HG03354 (cell line): ENCODE results near the gene BTNL8.

Experiments used
- ATAC-seq: cut with Tn5 transposase; IDR thresholded peaks from one replicate; pipeline ENCODE4 v1.9.1; 2021; ENCODE audit warnings: mild to moderate bottlenecking; ENCODE audit not compliant: unreplicated experiment, poor library complexity, severe bottlenecking

The BTNL8 gene

GRCh38 chr5:180935203-180935602 is 36.2 kb downstream of the BTNL8 start:
- ATAC-seq, result no peak

- no peak for ATAC-seq
These were observed 39.3 kb downstream of the BTNL8 start for GRCh38 chr5:180938294-180938693.

DNA sequence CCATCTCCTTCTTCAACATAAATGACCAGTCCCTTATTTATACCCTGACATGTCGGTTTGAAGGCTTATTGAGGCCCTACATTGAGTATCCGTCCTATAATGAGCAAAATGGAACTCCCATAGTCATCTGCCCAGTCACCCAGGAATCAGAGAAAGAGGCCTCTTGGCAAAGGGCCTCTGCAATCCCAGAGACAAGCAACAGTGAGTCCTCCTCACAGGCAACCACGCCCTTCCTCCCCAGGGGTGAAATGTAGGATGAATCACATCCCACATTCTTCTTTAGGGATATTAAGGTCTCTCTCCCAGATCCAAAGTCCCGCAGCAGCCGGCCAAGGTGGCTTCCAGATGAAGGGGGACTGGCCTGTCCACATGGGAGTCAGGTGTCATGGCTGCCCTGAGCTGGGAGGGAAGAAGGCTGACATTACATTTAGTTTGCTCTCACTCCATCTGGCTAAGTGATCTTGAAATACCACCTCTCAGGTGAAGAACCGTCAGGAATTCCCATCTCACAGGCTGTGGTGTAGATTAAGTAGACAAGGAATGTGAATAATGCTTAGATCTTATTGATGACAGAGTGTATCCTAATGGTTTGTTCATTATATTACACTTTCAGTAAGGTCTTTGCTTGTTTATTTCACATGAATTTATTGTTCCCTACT is 51.5 kb downstream of the BTNL8 start:
- ATAC-seq, result no peak

GRCh38 chr5:180959661-180960060 is 60.7 kb downstream of the BTNL8 start:
- no peak for ATAC-seq

DNA sequence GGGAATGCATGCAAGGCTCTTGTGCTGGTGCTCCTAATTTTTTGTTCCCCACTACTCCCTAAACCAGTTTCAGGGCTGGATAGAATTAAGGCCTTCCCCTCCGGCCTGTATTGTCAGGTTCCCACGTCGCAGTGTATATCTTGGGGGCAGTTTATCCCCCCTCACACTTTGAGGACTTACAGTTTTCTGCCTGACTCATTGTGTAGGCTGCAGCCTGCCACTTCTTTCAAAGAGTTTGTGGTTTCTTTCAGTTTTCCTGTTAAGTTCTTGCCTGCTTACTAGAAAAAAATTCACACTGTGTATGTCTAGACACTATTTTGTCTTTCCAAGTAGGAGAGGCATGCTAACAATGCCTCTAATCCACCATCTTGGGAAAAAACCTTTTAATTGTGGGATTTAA is 61.2 kb downstream of the BTNL8 start:
- ATAC-seq, result no peak

DNA sequence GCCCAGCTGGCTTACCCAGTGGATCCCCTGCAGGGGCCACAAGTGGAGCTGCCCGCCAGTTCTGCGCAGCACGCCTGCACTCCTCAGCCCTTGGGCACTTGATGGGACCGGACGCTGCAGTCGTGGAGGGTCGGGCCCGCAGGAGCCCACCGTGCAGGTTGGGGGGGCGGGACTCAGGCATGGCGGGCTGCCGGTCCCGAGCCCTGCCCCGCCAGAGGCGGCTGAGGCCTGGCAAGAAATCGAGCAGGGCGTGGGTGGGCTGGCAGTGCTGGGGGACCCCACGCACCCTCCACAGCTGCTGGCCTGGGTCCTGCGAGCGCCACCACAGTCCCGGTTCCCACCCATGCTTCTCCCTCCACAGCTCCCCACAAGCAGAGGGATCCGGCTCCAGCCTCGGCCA is 70.4 kb downstream of the BTNL8 start:
- ATAC-seq, result no peak

DNA sequence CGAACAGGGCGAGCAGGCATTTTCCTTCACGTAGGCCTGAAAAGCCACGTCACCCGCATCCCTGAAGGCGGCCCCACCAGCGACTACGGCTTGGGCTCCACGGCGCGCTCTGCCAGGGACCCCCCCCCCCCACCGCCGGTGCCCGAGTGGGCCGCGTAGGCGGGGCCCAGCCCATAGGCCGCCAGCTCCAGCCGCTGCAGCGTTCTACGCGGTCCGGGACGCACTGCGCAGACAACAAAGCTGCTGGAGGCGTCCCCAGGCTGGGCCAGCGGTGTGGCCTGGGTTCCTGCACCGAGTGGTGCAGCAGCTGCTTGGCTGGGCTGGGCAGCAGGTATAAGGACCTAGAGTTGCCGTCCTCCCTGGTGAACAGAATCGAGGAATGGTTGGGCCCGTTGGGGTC is 71.4 kb downstream of the BTNL8 start:
- no peak for ATAC-seq

DNA sequence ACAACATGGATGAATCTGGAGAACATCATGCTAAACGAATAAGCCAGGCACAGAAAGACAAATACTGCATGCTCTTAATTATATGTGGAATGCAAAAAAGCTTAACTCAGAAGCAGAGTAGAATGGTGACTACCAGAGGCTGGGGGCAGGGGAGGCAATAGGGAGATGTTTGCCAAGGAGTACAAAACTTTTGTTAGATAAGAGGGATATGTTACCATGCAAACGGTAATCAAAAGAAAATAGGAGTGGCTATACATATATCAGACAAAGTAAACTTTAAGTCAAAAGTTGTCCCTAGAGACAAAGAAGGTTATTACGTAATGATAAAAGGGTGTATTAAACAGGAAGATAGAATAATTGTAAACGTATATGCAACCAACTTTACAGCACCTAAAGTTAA is 71.9 kb downstream of the BTNL8 start:
- no peak for ATAC-seq

GRCh38 chr5:180974612-180975315 is 75.8 kb downstream of the BTNL8 start:
- ATAC-seq, result peak; percentile 27

GRCh38 chr5:180975338-180975737 is 76.4 kb downstream of the BTNL8 start:
- ATAC-seq, result peak; percentile 95

- ATAC-seq, result no peak
These were observed 77.6 kb downstream of the BTNL8 start for GRCh38 chr5:180976518-180976917.

GRCh38 chr5:180977852-180978251 is 78.9 kb downstream of the BTNL8 start:
- ATAC-seq, result no peak

- ATAC-seq, result no peak
These were observed 83.2 kb downstream of the BTNL8 start for GRCh38 chr5:180982008-180982741.

- no peak for ATAC-seq
These were observed 89.1 kb downstream of the BTNL8 start for GRCh38 chr5:180988016-180988415.

- no peak for ATAC-seq
These were observed 89.6 kb downstream of the BTNL8 start, which contains the start of gene BTNL3 for GRCh38 chr5:180988592-180988991. Gene BTNL3 (plus strand): TSS chr5:180988846. CDS start chr5:180989029, 183 bp downstream.

DNA sequence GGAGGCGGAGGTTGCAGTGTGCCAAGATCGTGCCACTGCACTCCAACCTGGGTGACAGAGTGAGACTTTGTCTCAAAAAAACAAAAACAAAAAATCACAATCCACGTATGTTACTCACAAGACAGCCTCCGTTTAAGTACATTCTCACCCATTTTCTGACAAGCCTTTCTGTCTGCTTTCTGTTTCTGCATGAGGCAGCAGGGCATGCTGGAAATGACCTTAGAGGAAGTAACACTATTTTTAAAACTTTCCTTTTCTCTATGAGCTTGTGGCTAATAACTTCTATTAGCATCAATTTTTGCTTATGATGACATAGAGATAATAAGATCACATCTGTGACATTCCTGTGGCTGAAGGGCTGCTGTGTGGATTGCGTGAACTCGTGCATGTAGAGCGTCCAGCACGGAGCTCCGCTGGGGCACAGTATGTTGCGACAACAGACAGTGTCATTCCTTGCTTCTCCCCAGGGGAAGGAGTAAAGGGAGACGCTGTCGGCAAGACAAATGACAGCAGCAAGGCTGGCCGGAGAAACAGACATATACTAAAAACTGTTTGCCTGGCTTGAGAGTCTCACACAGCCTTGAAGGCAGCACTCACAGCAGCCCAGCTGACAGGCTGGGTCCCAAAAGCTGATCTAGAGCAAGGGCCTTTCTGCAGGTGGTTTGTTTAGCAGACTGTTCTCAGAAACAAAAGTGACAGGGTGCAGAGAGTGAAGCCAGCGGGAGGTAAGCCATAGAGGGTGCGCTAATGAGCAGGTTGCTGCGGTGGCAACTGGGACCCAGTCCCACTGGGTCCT is 91.3 kb downstream of the BTNL8 start:
- ATAC-seq, result no peak

DNA sequence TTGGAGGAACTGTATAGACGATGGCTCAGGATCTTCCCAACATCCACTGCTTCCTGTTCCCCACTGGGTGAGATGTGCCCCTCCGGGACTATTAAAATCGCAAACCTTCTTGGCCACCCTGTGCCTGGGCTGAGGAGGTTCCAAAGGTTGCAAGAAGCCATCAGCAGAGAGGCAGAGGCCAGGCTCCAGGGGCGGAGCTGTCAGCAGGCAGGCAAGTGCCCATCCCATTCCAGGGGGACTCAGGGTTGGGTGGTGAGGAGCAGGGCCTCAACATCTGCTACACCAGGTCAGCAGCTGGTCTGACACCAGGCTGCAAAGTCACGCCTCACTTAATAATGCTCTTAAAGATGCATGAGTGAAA is 91.9 kb downstream of the BTNL8 start:
- ATAC-seq, result no peak
